GM21526 (cell line): ENCODE measurements around the gene TTC12.

ENCODE experiments used
- ATAC-seq: cut with Tn5 transposase; IDR thresholded peaks from one replicate; pipeline ENCODE4 v1.9.1; 2021; ENCODE audit warnings: moderate library complexity; ENCODE audit not compliant: unreplicated experiment, low FRiP score

The TTC12 gene, protein sequence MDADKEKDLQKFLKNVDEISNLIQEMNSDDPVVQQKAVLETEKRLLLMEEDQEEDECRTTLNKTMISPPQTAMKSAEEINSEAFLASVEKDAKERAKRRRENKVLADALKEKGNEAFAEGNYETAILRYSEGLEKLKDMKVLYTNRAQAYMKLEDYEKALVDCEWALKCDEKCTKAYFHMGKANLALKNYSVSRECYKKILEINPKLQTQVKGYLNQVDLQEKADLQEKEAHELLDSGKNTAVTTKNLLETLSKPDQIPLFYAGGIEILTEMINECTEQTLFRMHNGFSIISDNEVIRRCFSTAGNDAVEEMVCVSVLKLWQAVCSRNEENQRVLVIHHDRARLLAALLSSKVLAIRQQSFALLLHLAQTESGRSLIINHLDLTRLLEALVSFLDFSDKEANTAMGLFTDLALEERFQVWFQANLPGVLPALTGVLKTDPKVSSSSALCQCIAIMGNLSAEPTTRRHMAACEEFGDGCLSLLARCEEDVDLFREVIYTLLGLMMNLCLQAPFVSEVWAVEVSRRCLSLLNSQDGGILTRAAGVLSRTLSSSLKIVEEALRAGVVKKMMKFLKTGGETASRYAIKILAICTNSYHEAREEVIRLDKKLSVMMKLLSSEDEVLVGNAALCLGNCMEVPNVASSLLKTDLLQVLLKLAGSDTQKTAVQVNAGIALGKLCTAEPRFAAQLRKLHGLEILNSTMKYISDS

DNA sequence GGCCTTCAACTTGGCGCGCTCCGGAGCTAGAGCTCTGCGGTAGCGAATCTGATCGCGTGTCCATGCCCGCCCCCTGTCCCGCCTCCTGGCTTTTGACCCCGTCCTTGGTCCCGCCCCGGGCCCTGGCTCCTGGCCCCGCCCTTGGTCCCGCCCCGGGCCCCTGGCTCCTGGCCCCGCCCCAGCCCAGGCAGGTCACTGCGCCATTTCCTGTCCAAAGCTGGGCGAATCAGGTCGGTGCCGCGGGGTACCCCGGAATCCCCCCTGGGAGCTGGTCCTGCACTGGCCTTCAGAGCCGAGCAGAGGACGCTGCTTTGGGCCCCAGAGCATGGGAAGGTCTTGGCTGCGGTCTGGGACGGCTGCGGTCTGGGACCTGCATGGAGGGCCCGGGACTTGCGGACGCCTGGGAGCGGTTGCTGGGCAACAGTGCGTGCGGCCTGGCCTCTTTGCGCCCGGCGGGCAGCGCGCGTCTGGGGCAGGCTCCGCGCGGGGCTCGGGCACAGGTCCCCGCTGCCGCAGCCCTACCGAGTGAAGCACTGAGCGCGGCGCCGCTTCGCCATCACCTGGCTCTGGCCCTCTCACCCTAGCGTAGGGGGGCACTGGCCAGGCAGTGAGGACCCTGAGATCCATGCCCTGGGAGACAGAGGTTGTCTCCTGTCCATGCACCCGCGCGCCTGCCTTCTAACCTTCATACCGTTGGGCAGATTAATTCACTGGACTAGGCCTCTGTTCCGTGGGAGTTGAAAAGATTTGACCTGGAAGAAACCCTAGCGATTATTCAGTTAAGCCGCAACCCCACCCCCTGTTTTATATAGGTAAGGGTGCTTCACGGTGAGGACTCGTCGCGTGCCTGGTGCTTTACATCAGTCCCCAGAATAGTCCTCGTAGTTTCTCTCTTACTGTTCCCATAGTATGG is at the start of gene TTC12:
Gene TTC12 (plus strand): TSS at position 195 of the 913 bp plus-strand sequence. CDS start 1,675 bp downstream, outside the sequence.
- ATAC-seq, result peak; percentile 95

DNA sequence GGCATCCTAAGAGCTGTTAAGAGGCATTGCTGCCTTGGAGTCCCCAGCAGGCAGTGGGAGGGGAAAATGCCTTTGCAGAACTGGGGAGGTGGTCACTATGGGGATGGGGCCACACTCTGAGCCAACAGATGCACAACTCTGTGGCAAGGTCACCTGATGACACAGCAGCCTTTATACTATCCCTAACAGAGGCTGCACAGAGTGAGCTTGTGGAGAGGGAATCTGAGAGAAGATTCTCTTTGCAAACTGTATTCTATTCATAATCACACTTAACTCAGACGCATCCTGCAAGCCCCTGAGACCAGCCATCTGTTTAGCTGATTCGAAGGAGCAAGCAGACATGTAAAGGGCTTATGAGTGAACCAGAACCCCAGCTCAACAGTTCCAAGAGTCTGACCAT is 49.0 kb upstream of the TTC12 start:
- no peak for ATAC-seq

DNA sequence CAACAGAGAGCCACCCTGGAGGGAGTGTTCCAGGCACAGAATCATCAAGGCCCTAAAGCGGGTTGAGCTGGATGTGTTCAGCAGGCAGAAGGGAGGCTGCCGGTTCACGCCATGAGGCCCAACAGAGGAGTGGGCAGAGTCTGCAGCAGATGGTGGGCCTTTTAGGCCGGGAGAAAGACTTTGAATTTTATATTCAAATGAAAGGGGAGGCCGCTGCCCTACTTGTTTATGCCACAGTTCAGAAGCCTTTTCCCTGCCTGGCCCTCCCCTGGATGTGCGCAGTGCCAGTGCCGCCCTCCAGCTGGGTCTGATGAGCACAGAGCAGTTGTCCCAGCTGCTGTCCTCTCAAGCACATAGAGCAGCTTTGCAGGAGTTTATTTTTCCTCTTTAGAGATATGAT is 46.9 kb upstream of the TTC12 start:
- ATAC-seq, result no peak

DNA sequence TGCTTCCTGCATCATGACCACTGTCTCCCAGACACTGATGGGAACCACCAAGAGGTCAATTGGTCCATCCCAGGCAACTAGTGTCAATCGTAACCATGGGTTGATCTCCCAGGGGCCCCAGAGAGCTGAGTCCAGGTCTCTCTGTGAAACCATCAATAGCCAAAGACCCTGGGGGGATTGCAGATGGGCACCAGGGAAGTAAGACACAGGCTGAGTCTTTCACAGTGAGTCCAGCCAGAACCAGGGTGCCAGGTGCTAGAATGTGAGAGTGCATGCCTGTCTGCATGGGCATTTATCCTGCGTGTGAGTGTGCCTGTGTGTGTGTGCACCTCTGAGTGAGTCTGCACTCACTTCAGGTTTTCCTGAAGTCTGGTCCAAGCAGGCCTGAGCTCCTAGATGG is 45.3 kb upstream of the TTC12 start:
- ATAC-seq, result no peak

DNA sequence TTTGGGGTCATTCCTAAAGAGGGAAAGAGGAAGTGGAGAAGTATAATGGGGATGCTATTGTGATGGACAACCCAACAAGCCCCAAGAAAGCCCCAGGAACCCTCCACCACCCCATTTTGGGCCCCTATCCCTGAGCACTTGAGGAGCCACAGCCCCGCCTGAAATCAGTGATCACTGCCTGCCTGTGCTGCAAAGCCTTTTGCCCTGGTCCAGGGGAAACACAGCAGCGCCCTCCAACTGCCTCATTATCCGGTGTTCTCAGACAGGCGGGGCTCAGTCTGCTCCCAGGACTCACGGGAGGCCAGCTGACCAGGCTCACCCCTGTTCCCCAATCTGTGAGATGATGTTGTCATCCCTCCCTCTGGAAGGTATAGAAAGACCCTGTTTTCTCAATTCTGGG is 44.7 kb upstream of the TTC12 start:
- ATAC-seq, result no peak

DNA sequence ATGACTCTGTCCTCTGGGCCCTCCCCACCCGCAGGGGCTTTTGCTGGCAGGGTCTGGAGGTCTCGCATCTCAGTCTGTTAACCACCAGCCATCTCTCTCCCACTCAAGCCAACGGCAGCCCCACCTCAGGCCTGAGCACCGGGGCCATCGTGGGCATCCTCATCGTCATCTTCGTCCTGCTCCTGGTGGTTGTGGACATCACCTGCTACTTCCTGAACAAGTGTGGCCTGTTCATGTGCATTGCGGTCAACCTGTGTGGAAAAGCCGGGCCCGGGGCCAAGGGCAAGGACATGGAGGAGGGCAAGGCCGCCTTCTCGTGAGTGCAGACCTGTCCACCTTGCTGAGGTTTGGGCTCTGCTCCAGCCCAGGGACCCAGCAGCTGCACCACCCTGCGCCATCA is 44.3 kb upstream of the TTC12 start:
- ATAC-seq, result no peak

DNA sequence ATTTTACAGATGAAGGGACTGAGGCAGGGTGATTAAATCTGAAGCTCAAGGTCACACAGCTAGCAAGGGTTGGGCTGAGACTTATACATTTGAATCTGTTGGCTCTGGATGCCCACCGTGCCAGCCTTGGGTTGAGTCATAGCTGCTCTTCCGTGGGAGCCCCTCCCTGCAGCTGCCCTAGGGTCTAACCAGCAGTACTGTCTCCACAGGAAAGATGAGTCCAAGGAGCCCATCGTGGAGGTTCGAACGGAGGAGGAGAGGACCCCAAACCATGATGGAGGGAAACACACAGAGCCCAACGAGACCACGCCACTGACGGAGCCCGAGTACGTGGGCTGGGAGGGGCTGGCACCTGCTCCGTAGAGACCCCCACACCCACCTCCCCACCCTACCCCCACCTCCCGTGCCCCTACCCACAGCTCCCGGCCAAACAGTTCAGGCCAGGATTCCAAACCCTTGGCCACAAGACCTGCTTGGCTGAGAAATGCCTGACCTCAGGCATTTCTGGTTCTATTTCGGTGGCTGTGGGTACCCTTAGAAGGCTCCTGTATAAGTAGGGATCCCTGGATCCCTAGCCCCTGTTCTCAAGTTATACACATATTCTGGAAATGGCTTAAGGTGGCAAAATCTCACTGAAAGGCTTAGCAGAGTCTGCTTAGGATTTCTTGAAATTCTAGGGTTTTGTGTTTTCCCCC is 42.7 kb upstream of the TTC12 start:
- no peak for ATAC-seq

DNA sequence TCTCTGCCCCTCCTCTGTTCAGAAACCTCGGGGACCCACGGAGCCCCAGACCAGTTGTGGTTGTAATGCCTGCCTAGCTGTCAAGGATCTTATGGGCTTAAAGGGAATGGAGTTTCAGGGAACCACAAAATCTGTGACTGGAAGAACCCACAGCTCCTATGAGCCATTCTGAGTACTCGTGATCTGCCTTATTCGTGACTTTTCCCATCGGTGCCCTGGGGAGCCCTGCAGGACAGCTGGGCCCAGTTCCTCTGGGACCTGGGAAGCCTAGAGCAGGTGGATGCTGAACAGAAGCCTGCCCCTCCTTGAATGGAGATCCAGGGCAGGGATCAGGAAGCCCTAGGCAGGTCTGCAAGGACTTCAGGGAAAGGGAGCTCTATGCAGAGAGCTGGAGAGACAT is 42.1 kb upstream of the TTC12 start:
- no peak for ATAC-seq

DNA sequence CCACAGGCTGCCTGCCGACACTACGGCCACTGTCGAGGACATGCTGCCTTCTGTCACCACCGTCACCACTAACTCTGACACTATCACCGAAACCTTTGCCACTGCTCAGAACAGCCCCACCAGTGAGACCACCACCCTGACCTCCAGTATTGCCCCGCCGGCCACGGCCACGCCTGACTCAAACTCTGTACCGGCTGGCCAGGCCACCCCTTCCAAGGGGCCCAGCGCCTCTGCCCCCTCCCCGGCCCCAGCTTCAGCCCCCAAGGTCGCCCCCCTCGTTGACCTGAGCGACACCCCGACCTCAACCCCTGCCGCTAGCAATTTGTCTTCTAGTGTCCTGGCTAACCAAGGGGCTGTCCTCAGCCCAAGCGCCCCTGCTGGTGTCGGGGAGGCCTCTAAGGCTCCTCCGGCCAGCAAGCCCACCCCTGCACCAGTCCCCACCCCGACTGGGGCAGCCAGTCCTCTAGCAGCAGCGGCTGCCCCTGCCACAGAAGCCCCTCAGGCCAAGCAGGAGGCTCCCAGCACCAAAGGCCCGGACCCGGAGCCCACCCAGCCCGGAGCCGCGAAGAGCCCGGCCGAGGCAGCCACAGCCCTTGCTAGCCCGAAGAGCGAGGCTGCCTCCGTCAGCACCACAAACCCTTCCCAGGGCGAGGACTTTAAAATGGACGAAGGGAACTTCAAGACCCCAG is 41.3 kb upstream of the TTC12 start:
- no peak for ATAC-seq

DNA sequence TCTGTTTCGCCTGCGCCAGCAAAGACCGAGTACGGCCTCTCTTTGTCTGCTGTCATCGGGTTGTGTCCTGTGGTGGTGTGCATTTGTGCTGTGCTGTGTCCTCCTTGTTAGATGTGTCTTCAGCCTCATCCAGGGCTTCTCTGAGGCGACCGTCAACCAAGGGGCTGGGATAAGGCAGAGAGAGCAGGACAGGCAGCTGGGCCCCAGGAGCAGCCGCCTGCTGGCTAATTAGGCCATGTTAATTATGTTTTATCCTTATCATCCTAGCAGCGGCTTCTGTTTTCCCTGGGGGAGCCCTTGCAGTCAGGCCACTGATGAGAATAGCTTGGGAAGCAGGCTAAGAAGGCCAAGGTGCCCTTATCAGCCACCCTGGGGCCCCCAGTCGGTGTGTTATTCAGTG is 40.7 kb upstream of the TTC12 start:
- no peak for ATAC-seq

DNA sequence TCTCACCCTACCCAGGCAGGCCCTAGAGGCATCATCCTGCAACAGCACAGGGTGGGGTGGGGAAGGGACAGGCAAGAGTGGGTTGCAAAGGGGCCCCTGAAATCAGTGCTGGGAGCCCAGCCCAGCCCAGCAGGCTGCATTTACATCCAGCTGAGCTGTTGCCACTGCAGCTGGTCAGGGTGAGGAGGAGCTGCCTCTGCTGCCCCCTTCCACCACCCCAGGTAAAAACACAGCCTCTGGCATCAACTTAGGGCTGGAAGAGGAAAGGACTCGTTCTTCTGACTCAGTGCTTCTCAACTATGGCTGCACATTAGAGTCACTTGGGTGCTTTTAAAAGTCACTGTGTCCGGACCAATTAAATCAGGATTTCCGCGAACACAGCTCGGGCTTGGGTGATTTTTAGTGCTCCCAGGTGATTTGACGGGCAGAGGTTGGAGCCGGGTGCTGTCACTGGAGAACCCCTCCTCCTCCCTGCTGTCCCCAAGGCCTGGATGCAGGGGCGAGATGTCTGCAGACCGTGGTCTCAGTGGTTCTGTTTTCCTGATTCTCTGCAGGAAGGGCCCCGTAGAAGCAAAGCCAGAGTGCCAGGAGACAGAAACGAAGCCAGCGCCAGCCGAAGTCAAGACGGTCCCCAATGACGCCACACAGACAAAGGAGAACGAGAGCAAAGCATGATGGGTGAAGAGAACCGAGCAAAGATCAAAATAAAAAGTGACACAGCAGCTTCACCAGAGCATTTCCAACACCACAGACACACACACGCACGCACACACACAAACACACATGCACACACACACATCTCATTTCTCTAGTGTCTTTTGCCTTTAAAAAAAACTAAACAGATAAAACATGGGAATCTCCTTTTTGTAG is 39.4 kb upstream of the TTC12 start:
- no peak for ATAC-seq

DNA sequence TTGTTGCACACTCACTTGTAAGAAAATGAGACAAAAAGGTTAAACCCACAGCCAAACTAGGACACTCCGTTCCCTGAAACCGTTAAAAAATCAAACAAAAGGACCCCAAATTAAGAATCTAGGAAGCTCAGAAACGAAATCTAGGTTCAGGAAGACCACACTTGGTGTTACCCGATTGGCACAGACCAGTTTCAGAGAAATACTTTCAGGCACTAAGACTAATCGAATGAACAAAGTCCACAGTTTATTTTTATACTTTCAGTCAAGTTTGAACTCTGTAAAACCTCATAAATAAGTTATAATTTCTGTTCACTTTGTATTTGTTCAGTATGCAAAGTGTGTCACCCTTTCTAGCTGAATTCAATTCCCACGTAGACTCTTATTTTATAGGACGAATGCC is 38.8 kb upstream of the TTC12 start:
- no peak for ATAC-seq

DNA sequence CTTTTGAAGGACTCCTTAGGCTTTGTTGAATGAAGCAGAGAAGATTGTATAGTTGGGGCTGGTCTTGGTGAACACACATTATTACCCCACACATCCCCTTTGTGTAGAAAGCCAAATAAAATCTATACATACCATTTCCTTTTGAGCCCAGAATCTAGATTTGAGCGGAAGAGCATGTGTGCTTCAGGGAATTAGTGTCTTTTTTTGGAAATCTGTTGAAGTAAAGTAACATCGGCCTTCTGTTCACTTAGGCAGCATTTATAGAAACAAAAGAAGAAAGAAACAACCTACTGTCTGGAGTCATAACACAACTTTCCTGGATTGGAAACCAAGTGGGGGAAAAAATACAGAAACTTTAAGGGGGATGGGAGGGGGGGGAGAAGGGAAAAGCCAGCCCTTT is 37.9 kb upstream of the TTC12 start:
- ATAC-seq, result no peak

DNA sequence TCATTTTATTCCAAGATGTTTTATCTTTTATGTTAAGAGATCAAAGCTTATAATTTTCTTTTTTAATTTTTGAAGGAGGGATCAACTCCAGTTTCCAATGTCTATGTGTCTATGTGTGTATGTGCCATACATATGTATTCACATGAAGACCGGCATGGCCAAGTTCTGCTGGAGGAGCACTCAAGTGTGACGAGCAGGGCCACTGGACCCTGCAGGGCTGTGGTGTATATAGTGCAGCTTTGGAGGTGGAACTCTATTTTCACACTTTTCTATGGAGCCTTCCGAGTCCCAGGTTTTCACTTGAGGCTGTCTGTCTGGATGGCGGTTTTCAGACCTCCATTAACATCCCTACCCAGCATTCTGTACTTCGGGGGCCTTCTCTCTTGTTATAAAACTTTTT is 36.5 kb upstream of the TTC12 start:
- ATAC-seq, result no peak

DNA sequence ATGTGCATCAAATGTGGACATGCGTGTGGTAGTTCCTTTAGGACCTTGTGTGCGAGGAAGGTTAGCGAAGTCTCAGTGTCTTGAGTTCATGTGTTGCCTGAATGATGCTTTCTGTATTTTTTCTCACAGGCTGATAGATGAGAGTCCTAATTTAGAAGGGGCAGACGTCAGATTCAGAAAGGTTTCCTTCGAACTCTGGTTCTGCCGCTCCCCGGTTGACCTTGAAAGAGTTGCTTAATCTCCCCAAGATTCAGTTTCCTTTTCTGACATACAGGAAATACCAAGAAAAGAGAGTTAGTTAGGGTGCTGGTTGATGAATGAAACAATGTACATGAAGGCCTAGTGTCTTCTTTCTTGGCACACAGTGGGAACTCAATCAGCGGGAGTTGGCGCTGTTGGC is 35.9 kb upstream of the TTC12 start:
- ATAC-seq, result no peak

DNA sequence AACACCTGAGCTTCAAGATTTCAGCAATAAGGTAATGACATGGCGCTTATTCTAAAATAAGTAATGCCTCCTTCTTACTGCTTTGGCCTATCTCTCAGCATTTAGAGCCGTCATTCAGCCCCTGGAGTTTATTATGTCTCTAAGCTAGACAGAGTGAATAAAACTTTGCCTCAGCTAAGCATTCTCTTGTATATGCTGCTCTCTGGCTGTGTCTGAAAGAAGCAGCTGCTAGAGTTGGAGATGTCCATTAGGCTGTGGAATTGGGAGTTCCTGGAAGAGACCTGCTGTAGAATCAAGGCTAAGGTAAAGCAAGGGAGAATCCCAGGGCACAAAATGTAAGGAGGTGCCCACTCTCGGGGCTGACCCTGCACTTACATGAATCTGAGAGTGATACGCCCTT is 35.5 kb upstream of the TTC12 start:
- no peak for ATAC-seq

DNA sequence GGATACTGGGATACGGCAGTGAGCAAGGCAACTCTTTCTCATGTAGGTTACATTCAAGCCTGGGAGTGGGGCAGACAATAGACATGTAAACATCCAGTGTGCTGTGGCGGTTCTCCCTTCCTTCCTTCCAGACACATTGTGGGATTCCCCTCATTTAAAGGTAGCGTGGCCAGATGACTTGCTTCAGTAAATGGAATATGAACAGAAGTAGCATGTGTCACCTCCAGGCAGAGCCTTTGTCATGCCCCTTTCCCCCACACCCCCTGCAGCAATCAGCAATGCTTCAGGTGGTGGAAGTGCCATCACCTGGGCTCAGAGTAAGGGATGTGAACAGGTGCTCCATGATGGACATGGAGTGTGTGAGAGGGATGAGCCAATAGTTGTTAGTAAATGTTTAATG is 34.8 kb upstream of the TTC12 start:
- ATAC-seq, result no peak

DNA sequence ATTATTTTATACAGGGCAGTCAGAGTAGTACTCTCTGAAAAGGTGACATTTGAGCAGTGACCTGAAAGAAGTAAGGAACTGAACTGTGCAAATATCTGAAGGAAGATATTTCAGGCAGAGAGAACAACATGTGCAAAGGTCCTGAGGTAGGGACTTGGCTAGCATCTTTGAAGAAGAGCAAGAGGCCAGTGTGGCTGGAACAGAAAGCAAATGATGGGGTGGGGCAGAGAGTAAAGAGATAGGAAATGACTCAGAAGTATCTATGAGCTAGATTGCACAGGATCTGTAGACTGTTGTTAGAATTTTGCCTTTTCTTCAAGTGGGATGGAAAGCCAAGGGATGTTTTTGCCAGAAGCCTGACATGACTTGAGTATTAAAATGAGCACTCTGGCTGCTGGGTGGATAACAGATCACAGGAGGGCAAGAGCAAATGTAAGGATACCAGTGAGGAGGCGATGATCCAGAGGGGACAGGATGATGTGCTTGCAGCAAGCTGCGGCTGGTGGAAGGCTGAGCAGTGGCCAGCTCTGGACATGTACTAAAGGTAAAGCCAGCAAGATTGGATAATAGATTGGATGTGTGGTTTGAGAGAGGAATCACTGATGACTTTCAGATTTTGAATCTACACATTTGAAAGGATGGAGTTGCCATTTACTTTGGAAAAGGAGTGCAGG is 33.2 kb upstream of the TTC12 start:
- no peak for ATAC-seq
